AG04449 (cell line): ENCODE data around the gene SLC12A1.

Source experiments
- CTCF ChIA-PET: fragments of 350-600 bp; formaldehyde crosslinking; extraction: SDS; loops from one replicate; lab custom pipeline; 2021; ENCODE audit warnings: antibody characterized with exemption; lab: Yijun Ruan, JAX
- POLR2A ChIA-PET: fragments of 400-600, 350-600 bp; formaldehyde crosslinking; extraction: SDS; loops from one replicate; lab custom pipeline; 2020; ENCODE audit warnings: antibody characterized with exemption, inconsistent platforms; lab: Yijun Ruan, JAX
- DNase-seq: peaks from one replicate; pipeline ENCODE4 v3.0.0-alpha.2; 2010; ENCODE audit warnings: low read depth, low spot score
- H3K4me3 ChIP-seq: 2 replicates; pipeline ENCODE4 v1.5.1; 2011; ENCODE audit warnings: low read depth, mild to moderate bottlenecking, control low read depth, low read length
- TF ChIP-seq, protein P1 (sequence below): IDR thresholded peaks from one replicate; pipeline ENCODE4 v1.5.1; 2011; ENCODE audit warnings: mild to moderate bottlenecking, moderate library complexity, low read length, control low read depth, inconsistent platforms; ENCODE audit not compliant: insufficient read depth; ENCODE audit errors: missing control alignments

SLC12A1 gene

DNA sequence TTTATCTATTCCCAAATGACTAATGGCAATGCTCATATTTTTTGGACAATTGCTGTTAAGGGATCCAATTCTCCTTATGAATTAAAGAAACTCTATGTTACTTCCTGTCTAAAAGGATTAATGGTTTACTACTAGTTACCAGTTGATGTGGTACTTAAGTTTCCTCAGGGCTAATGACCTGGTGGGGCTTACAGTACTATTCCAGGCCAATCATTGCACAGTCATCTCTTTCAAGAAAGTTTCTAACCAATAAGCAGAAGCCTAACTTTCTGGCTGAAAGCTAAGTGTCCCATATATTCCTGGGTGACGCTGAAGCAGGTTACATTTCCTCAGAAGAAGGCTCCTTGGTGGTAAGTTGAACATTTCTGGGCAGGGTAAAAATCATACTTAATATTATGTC lies at the start of gene SLC12A1:
TSS of gene SLC12A1 (plus strand) at position 322 of the 400 bp plus-strand sequence. CDS start 1,418 bp downstream, outside the sequence.
- TF ChIP-seq, protein P1, sequence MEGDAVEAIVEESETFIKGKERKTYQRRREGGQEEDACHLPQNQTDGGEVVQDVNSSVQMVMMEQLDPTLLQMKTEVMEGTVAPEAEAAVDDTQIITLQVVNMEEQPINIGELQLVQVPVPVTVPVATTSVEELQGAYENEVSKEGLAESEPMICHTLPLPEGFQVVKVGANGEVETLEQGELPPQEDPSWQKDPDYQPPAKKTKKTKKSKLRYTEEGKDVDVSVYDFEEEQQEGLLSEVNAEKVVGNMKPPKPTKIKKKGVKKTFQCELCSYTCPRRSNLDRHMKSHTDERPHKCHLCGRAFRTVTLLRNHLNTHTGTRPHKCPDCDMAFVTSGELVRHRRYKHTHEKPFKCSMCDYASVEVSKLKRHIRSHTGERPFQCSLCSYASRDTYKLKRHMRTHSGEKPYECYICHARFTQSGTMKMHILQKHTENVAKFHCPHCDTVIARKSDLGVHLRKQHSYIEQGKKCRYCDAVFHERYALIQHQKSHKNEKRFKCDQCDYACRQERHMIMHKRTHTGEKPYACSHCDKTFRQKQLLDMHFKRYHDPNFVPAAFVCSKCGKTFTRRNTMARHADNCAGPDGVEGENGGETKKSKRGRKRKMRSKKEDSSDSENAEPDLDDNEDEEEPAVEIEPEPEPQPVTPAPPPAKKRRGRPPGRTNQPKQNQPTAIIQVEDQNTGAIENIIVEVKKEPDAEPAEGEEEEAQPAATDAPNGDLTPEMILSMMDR: no peak
- H3K4me3 ChIP-seq: no peak within 1 kb of the TSS
- DNase-seq: no peak
- POLR2A ChIA-PET: no interaction called here
- CTCF ChIA-PET: no interaction called here

DNA sequence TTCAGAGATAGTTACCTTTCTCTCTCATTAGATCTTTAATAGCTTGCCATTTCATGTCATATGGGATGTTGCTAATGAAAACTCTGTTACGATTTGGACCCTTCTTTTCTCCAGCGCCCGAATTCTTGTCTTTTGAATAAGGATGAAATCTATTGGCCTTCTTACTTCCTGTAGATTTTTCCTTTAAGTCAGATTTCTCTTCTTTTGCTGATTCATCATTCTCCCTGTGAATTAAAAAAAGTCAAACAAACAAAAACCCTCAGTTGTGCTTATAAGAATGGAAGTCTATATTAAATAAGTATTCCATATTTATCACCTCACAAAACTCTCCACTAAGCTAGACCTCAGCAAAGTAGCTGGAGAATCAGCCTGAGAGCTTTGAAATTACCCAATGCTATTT lies 37.5 kb upstream of the SLC12A1 start:
- DNase-seq: no peak
- TF ChIP-seq, protein P1: no peak
- ChIA-PET CTCF (no interaction called here), POLR2A (no interaction called here)
- no peak overlapping the region for H3K4me3 ChIP-seq

DNA sequence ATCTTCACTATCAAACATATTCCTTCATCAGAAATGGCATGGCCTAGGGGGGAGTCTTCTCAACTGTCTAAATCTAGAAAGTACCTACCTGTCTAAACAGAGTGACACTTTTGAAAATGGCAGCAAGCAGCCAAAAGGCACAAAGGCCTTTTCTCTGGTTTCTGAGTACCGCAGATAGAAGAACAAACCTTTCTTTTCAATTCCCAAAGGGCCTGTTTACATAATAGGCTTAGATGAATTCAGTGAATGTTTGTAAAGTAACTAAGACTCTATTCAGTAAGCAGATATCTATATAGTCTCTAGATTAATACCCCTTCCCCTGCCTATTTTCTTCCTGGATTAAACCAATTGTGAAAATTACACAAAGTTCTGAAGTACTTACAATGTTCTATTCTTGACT lies 35.1 kb upstream of the SLC12A1 start:
- no peak for DNase-seq
- no peak overlapping the region for H3K4me3 ChIP-seq
- CTCF ChIA-PET: no interaction called here
- TF ChIP-seq, protein P1: no peak
- POLR2A ChIA-PET: no interaction called here

DNA sequence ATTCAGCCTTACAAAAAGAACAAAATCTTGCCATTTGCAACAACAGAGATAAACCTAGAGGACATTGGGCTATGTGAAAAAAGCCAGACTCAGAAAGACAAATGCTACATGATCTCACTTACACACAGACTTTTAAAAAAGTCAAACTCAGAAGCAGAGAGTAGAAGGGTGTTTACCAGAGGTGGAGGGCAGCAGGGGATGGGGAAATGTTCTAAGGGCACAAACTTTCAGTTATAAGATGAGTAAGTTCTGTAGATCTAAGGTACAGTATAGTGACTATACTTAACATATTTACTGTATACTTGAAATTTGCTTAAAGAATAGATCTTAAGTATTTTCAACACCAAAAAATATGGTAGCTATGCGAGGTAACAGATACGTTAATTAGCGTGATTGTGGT lies 31.0 kb upstream of the SLC12A1 start:
- TF ChIP-seq, protein P1: no peak
- POLR2A ChIA-PET: no interaction called here
- H3K4me3 ChIP-seq: no peak overlapping the region
- CTCF ChIA-PET: no interaction called here
- DNase-seq: no peak

DNA sequence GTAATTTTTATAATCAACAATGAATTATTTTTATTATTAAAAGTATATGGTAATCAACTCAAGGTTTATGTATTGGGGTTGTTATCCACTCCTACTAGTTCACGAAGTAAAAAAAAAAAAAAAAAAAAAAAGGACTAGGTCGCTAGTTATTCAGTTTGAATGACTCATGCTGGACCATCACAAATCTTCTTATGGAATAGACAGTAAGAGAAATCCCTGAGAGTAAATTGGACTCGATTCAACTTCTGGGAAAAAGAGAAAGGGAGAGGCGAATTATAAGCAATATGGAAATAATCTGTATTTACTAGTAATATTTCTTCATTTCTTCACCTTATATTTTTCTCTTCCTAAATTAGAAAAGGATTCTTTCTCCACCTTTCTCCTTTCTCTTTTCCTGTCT lies 30.0 kb upstream of the SLC12A1 start:
- ChIA-PET POLR2A (no interaction called here), CTCF (interaction anchor here (1.3 kb wide), 1 partner anchor 20 kb away, joined by 4 read pairs; no protein-coding TSS in a partner anchor)
- H3K4me3 ChIP-seq: no peak overlapping the region
- TF ChIP-seq, protein P1: no peak
- no peak for DNase-seq

DNA sequence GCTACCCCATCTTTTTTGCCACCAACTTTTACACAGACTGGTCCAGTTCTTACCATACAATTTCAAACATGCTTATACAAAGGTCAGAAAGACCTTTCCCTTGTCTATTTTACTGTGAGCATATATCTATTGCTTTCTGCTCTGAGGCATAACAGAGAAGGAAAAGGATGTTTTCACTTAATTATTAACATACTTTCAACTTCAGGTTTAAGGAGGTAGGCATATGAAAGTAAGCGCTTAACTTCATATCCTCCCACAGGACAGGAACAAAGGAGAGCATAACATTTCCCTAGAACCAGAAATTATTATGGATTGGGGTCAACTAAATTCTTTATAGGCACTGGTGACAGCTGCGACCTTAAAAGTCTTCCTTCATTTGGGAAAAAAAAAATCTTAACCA lies 29.1 kb upstream of the SLC12A1 start:
- ChIA-PET POLR2A (no interaction called here), CTCF (interaction anchor here (1.3 kb wide), 1 partner anchor 20 kb away, joined by 4 read pairs; no protein-coding TSS in a partner anchor)
- TF ChIP-seq, protein P1: no peak
- H3K4me3 ChIP-seq: 0 out of 2 replicates have a peak overlapping the region, but pooled peaks have one; percentile 61
- no peak for DNase-seq
